HFFc6 (cell line): ENCODE measurements around the gene EPHA10. TPM values are rescaled to one million over a fixed set of nuclear protein-coding genes. Genes with fewer than 3 reads are reported as not detected.
"Not testable (repeated sequence)": the region's sequence is repeated elsewhere in the genome, so short reads cannot be mapped to it uniquely, and the experiment has no call there.

Source experiments
- DNase-seq: peaks from one replicate; pipeline ENCODE4 v3.0.0-alpha.2; 2018
- H3K27ac Mint-ChIP-seq: 2 replicates; pipeline ENCODE4 v1.8.0; 2020; ENCODE audit warnings: mild to moderate bottlenecking, mixed read lengths
- H3K27me3 Mint-ChIP-seq: 2 replicates; pipeline ENCODE4 v1.8.0; 2021; ENCODE audit warnings: mild to moderate bottlenecking, moderate library complexity, mixed read lengths; ENCODE audit not compliant: insufficient read depth
- H3K36me3 Mint-ChIP-seq: 2 replicates; pipeline ENCODE4 v1.8.0; 2021; ENCODE audit warnings: low read depth, mixed read lengths
- H3K4me1 Mint-ChIP-seq: 2 replicates; pipeline ENCODE4 v1.8.0; 2020; ENCODE audit warnings: low read depth, mixed read lengths
- H3K4me3 Mint-ChIP-seq: 2 replicates; pipeline ENCODE4 v1.8.0; 2020; ENCODE audit warnings: mild to moderate bottlenecking, moderate library complexity, mixed read lengths
- H3K9me3 Mint-ChIP-seq: 2 replicates; pipeline ENCODE4 v1.8.0; 2020; ENCODE audit warnings: mild to moderate bottlenecking, mixed read lengths
- total RNA-seq, 6 experiments: library from RNA; stranded (reverse); fragmentation: NEBNext Ultra II Directional; extraction: Animal tissue kit (Norgen Biotek cat#: 25700); gene quantifications; 2 replicates in 1 of 6; 3 replicates in 5 of 6; pipeline ENCODE4 v1.2.3, GENCODE V29; 2021
- TF ChIP-seq, protein P1 (sequence below): fragments of 200-600 bp; sonication (generic); IDR thresholded peaks from 2 replicates; pipeline ENCODE4 v1.5.0; 2021; ENCODE audit warnings: antibody characterized with exemption, mild to moderate bottlenecking

Gene EPHA10
- total RNA-seq, 6 experiments from 2014 or later: not detected

DNA sequence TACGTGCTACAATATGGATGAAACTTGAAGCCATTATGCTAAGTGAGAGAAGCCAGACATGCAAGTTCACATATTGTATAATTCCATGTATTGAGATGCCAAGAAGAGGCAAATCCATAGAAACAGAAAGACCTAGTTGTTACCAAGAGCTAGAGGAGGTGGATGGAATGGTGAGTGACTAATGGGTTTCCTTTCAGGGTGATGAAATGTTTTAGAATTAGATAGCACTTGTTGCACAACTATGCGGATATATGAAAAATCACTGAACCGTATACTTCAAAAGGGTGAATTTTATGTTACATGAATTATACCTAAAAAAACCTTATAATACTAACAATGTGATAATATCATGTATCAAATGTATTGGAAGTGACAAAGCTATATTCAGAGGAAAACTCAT is 18.1 kb downstream of the EPHA10 start:
- DNase-seq: no peak
- Mint-ChIP-seq H3K36me3 (no peaks in the 10 kb centered on the region), H3K27me3 (peaks cover 15% of the 10 kb centered on the region), H3K27ac (no peak overlapping the region), H3K9me3 (peaks cover 9% of the 10 kb centered on the region), H3K4me3 (no peak overlapping the region), H3K4me1 (no peaks in the 10 kb centered on the region)
- TF ChIP-seq, protein P1, sequence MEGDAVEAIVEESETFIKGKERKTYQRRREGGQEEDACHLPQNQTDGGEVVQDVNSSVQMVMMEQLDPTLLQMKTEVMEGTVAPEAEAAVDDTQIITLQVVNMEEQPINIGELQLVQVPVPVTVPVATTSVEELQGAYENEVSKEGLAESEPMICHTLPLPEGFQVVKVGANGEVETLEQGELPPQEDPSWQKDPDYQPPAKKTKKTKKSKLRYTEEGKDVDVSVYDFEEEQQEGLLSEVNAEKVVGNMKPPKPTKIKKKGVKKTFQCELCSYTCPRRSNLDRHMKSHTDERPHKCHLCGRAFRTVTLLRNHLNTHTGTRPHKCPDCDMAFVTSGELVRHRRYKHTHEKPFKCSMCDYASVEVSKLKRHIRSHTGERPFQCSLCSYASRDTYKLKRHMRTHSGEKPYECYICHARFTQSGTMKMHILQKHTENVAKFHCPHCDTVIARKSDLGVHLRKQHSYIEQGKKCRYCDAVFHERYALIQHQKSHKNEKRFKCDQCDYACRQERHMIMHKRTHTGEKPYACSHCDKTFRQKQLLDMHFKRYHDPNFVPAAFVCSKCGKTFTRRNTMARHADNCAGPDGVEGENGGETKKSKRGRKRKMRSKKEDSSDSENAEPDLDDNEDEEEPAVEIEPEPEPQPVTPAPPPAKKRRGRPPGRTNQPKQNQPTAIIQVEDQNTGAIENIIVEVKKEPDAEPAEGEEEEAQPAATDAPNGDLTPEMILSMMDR: no peak

DNA sequence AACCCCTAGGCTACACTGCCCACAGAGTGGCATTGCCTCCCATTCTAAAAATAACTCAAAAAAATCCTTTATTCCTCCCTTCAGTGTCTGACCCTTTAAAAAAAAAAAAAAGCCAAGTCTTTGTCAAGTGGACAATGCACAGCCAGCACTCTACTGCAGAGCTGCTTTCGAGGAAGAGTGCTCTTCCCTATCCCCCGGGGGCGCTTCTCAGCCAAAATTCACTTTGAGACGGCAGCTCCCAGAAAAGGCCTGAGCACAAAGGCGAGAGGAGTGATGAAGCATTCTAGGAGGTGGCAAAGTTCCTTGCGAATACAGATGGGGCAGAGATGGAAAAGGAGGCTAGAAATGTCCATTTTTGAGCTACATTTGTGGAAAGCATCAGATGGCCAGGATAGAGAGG is 23.3 kb downstream of the EPHA10 start:
- peaks cover 12% of the 10 kb centered on the region for H3K27me3 Mint-ChIP-seq
- DNase-seq: no peak
- TF ChIP-seq, protein P1: no peak
- no peaks in the 10 kb centered on the region for H3K4me1 Mint-ChIP-seq
- H3K27ac Mint-ChIP-seq: no peak overlapping the region
- H3K9me3 Mint-ChIP-seq: peaks cover 2% of the 10 kb centered on the region
- no peaks in the 10 kb centered on the region for H3K36me3 Mint-ChIP-seq
- no peak overlapping the region for H3K4me3 Mint-ChIP-seq

- TF ChIP-seq, protein P1: no peak
- no peak overlapping the region for H3K27ac Mint-ChIP-seq
- peaks cover 12% of the 10 kb centered on the region for H3K27me3 Mint-ChIP-seq
- H3K4me1 Mint-ChIP-seq: no peaks in the 10 kb centered on the region
- DNase-seq: no peak
- no peak overlapping the region for H3K4me3 Mint-ChIP-seq
- H3K36me3 Mint-ChIP-seq: no peaks in the 10 kb centered on the region
- H3K9me3 Mint-ChIP-seq: no peaks in the 10 kb centered on the region
Observed at GRCh38 chr1:37741130-37741529, 23.8 kb downstream of the EPHA10 start.

DNA sequence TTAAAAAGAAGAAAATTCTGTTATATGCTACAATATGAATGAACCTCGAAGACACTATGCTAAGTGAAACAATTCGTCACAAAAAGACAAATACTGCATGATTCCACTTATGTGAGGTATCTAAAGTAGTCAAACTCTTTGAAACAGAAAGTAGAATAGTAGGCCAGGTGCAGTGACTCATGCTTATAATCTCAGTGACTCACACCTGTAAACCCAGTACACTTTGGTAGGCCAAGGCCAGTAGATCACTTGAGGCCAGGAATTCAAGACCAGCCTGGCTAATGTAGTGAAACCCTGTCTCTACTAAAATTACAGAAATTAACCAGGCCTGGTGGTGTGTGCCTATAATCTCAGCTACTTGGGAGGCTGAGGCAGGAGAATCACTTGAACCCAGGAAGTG is 25.7 kb downstream of the EPHA10 start:
- TF ChIP-seq, protein P1: no peak
- H3K27ac Mint-ChIP-seq: no peak overlapping the region

GRCh38 chr1:37738619-37739018 is 26.3 kb downstream of the EPHA10 start:
- not testable (repeated sequence) for H3K36me3 Mint-ChIP-seq, DNase-seq, H3K27ac Mint-ChIP-seq, H3K9me3 Mint-ChIP-seq, H3K4me3 Mint-ChIP-seq, H3K4me1 Mint-ChIP-seq
- peaks cover 20% of the 10 kb centered on the region for H3K27me3 Mint-ChIP-seq

More for the DNA sequence above, 25.7 kb downstream of the EPHA10 start:
- no peaks in the 10 kb centered on the region for H3K9me3 Mint-ChIP-seq
- H3K36me3 Mint-ChIP-seq: no peaks in the 10 kb centered on the region
- DNase-seq: no peak
- H3K4me3 Mint-ChIP-seq: no peak overlapping the region
- no peaks in the 10 kb centered on the region for H3K4me1 Mint-ChIP-seq
- H3K27me3 Mint-ChIP-seq: peaks cover 19% of the 10 kb centered on the region

DNA sequence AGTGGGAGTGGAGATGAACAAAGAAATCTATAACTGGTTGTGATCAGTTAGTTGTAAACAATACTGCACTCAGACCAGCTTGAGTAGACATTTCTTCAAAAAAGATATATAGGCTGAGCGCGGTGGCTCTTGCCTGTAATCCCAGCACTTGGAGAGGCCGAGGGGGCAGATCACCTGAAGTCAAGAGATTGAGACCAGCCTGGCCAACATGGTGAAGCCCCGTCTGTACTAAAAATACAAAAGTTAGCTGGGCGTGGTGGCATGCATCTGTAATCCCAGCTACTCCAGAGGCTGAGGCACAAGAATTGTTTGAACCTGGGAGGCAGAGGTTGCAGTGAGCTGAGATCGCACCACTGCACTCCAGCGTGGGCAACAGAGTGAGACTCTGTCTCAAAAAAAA is 26.9 kb downstream of the EPHA10 start:
- not testable (repeated sequence) for H3K4me3 Mint-ChIP-seq
- H3K27me3 Mint-ChIP-seq: peaks cover 20% of the 10 kb centered on the region

More for the DNA sequence above, 26.9 kb downstream of the EPHA10 start:
- not testable (repeated sequence) for DNase-seq, H3K4me1 Mint-ChIP-seq, H3K9me3 Mint-ChIP-seq, H3K27ac Mint-ChIP-seq, H3K36me3 Mint-ChIP-seq
